A673 (cell line): ENCODE results near the gene KISS1.

Experiments used
- EZH2 ChIP-seq: fragments of 200-600 bp; sonication (generic); IDR thresholded peaks from 2 replicates; pipeline ENCODE4 v1.6.1; 2017; ENCODE audit warnings: borderline replicate concordance, low read depth, mild to moderate bottlenecking, mixed read lengths, antibody characterized with exemption, low read length; ENCODE audit not compliant: poor library complexity, severe bottlenecking
- TF ChIP-seq, protein P1 (sequence below): fragments of 300-800, 200-600 bp; sonication (generic); conservative IDR thresholded peaks from 2 replicates; pipeline ENCODE4 v1.5.1; 2017; ENCODE audit warnings: low read depth, mild to moderate bottlenecking, antibody characterized with exemption, low read length, moderate library complexity, mixed read lengths

DNA sequence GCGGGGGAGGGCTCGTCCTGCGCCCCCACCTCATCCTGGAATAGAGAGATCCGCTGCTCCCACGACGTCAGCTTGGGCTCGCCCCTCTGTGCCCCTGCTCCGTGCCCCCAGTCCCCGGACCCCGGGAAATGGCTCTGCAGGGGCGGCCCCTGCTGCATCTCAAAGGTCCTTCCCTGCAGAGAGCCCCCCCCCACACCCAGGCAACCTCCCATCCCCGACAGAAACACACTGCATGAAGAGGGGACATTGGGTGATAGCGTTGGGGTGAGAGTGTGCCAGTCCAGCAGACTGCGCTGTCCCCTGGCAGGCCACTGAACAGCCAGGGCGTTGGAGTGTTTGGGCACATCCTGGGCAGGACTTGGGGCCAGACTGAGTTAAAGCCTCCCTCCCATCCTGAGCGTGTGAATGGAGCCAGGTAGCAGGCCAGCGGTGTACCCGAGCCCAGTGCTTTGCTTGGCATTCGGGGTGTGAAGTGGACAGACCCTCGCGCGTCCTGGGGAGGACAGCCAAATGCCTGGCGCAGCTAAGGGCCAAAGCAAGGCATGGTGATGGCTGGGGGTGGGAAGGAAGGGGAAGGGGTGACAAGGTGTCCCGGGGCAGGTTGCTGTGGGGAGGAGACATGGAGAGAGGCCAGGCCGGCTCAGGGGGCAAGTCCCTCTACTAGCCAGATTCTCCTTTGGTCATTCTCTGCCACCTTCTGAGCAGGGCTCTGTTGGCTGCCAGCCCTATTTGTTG is 43.8 kb downstream of the KISS1 start:
- TF ChIP-seq, protein P1, sequence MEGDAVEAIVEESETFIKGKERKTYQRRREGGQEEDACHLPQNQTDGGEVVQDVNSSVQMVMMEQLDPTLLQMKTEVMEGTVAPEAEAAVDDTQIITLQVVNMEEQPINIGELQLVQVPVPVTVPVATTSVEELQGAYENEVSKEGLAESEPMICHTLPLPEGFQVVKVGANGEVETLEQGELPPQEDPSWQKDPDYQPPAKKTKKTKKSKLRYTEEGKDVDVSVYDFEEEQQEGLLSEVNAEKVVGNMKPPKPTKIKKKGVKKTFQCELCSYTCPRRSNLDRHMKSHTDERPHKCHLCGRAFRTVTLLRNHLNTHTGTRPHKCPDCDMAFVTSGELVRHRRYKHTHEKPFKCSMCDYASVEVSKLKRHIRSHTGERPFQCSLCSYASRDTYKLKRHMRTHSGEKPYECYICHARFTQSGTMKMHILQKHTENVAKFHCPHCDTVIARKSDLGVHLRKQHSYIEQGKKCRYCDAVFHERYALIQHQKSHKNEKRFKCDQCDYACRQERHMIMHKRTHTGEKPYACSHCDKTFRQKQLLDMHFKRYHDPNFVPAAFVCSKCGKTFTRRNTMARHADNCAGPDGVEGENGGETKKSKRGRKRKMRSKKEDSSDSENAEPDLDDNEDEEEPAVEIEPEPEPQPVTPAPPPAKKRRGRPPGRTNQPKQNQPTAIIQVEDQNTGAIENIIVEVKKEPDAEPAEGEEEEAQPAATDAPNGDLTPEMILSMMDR = no peak
- no peak for TF ChIP-seq EZH2
